ENCODE data around the gene CLEC1A. TPM values are rescaled to one million over a fixed set of nuclear protein-coding genes. Genes with fewer than 3 reads are reported as not detected.

CLEC1A gene
- polyA plus RNA-seq, 1 experiment: not detected

DNA sequence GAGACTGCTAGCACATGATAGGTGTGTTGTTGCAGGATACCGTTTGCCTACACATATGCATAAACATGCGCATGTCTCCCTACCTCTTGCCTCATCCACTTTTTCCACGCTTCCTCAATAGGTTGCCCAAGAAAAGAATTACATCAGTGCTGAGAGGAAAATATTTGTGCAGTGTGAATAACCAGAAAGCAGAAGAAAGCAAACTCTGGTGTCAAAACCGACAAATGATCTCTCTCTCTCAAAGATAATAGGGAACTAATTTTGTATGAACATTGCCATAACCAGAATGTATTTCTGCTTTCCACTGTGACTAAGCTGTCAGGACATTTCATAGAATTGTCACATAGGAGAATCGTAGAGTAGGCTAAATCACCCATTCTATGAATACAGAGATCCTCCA, 29.9 kb upstream of the CLEC1A start:
- Histone ChIP-seq H3K4me3 (ENCODE audit: low read depth, low read length) (no peak overlapping the region), H3K27ac (ENCODE audit: low read depth, low read length) (no peak overlapping the region), H3K27me3 (ENCODE audit: control insufficient read depth, insufficient read depth, low read length) (no peaks in the 10 kb centered on the region), H3K9me3 (ENCODE audit: control insufficient read depth, insufficient read depth, low read length) (no peaks in the 10 kb centered on the region)
- no peak for DNase-seq (ENCODE audit: low read depth, low spot score)
- TF ChIP-seq, protein P1, sequence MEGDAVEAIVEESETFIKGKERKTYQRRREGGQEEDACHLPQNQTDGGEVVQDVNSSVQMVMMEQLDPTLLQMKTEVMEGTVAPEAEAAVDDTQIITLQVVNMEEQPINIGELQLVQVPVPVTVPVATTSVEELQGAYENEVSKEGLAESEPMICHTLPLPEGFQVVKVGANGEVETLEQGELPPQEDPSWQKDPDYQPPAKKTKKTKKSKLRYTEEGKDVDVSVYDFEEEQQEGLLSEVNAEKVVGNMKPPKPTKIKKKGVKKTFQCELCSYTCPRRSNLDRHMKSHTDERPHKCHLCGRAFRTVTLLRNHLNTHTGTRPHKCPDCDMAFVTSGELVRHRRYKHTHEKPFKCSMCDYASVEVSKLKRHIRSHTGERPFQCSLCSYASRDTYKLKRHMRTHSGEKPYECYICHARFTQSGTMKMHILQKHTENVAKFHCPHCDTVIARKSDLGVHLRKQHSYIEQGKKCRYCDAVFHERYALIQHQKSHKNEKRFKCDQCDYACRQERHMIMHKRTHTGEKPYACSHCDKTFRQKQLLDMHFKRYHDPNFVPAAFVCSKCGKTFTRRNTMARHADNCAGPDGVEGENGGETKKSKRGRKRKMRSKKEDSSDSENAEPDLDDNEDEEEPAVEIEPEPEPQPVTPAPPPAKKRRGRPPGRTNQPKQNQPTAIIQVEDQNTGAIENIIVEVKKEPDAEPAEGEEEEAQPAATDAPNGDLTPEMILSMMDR (IDR thresholded peaks at IDR 0.05; ENCODE audit: low read depth, low read length): no peak
- CTCF ChIA-PET: interaction anchor here (0.6 to 3.8 kb wide), 3 partner anchors 24 to 784 kb away, joined by 3 to 13 read pairs (median 3); no protein-coding TSS in a partner anchor
- POLR2A ChIA-PET: no interaction called here

GRCh38 chr12:10126413-10126812, 27.6 kb upstream of the CLEC1A start:
- Histone ChIP-seq H3K9me3 (ENCODE audit: control insufficient read depth, insufficient read depth, low read length) (no peaks in the 10 kb centered on the region), H3K27ac (ENCODE audit: low read depth, low read length) (no peak overlapping the region), H3K4me3 (ENCODE audit: low read depth, low read length) (no peak overlapping the region), H3K27me3 (ENCODE audit: control insufficient read depth, insufficient read depth, low read length) (no peaks in the 10 kb centered on the region)
- ChIA-PET POLR2A (no interaction called here), CTCF (interaction anchor here (3.8 kb wide), 1 partner anchor 26 kb away, joined by 13 read pairs; no protein-coding TSS in a partner anchor)
- DNase-seq (ENCODE audit: low read depth, low spot score): no peak
- TF ChIP-seq, protein P1 (IDR thresholded peaks at IDR 0.05; ENCODE audit: low read depth, low read length): no peak

GRCh38 chr12:10122689-10123088, 23.9 kb upstream of the CLEC1A start:
- DNase-seq (ENCODE audit: low read depth, low spot score): no peak
- H3K27me3 ChIP-seq (ENCODE audit: control insufficient read depth, insufficient read depth, low read length): no peaks in the 10 kb centered on the region
- POLR2A ChIA-PET: no interaction called here
- H3K4me3 ChIP-seq (ENCODE audit: low read depth, low read length): no peak overlapping the region
- H3K9me3 ChIP-seq (ENCODE audit: control insufficient read depth, insufficient read depth, low read length): no peaks in the 10 kb centered on the region
- CTCF ChIA-PET: no interaction called here
- TF ChIP-seq, protein P1 (IDR thresholded peaks at IDR 0.05; ENCODE audit: low read depth, low read length): no peak
- no peak overlapping the region for H3K27ac ChIP-seq (ENCODE audit: low read depth, low read length)

DNA sequence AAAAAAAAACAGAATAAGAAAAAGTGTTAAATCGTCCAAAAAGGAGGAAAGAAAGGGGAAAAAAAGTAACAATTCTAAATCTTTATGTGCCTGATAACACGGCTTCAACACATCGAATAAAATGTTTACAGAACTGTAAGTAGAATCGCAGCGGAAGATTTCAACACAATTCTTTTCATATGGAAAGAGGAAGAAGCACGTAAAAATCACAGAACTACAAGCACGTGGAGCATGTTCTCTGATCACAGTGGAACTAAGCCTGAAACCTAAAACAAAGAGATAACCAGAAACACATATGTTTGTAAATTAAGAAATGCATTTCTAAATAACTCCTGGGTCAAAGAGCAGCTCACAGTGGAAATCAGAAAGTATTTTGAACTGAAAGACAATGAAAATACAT, 22.5 kb upstream of the CLEC1A start:
- H3K4me3 ChIP-seq (ENCODE audit: low read depth, low read length): no peak overlapping the region
- no peaks in the 10 kb centered on the region for H3K9me3 ChIP-seq (ENCODE audit: control insufficient read depth, insufficient read depth, low read length)
- ChIA-PET CTCF (no interaction called here), POLR2A (no interaction called here)
- no peaks in the 10 kb centered on the region for H3K27me3 ChIP-seq (ENCODE audit: control insufficient read depth, insufficient read depth, low read length)
- no peak for DNase-seq (ENCODE audit: low read depth, low spot score)
- H3K27ac ChIP-seq (ENCODE audit: low read depth, low read length): no peak overlapping the region
- TF ChIP-seq, protein P1 (IDR thresholded peaks at IDR 0.05; ENCODE audit: low read depth, low read length): no peak

- no peak overlapping the region for H3K27ac ChIP-seq (ENCODE audit: low read depth, low read length)
- ChIA-PET POLR2A (no interaction called here), CTCF (interaction anchor here (0.6 kb wide), 1 partner anchor 38 kb away, joined by 3 read pairs; no protein-coding TSS in a partner anchor)
- TF ChIP-seq, protein P1 (IDR thresholded peaks at IDR 0.05; ENCODE audit: low read depth, low read length): no peak
- DNase-seq (ENCODE audit: low read depth, low spot score): no peak
- H3K4me3 ChIP-seq (ENCODE audit: low read depth, low read length): no peak overlapping the region
- no peaks in the 10 kb centered on the region for H3K27me3 ChIP-seq (ENCODE audit: control insufficient read depth, insufficient read depth, low read length)
- no peaks in the 10 kb centered on the region; the same call in 1 of the 2 replicates for H3K9me3 ChIP-seq (ENCODE audit: control insufficient read depth, insufficient read depth, low read length)
Measured at GRCh38 chr12:10119066-10119465, 20.3 kb upstream of the CLEC1A start.

Measured in AG04450 (cell line).